Psoas muscle (tissue), 8 donors: Measurements from ENCODE around the gene SLC23A2. TPM values are rescaled to one million over a fixed set of nuclear protein-coding genes. Genes with fewer than 3 reads are reported as not detected.

Experiments used
- ATAC-seq, 4 donors: fragments of 200-7000 bp; cut with Tn5 transposase; one replicate each; pipeline ENCODE4 v1.9.1; 2020; ENCODE audit warnings: moderate library complexity in 3 of 4, mild to moderate bottlenecking in 2 of 4
- DNase-seq, 2 donors: peaks; one replicate each; pipeline ENCODE4 v3.0.0-alpha.2; 2020
- H3K27ac ChIP-seq: fragments of 200-600 bp; one replicate; pipeline ENCODE4 v1.8.0; 2022
- H3K27me3 ChIP-seq, 3 donors: fragments of 200-600 bp in 1 of 3; one replicate each; pipeline versions ENCODE4 v1.6.1 to v1.8.0; 2013 to 2022; ENCODE audit warnings: low read length in 2 of 3, mild to moderate bottlenecking in 2 of 3, moderate library complexity in 1 of 3; ENCODE audit not compliant: insufficient read depth in 3 of 3
- H3K36me3 ChIP-seq, 2 donors: fragments of 200-600 bp in 1 of 2; one replicate each; pipeline versions ENCODE4 v1.6.1 to v1.8.0; 2013 to 2022; ENCODE audit warnings: low read depth in 1 of 2, mild to moderate bottlenecking in 1 of 2, moderate library complexity in 1 of 2; ENCODE audit not compliant: insufficient read depth in 1 of 2
- H3K4me1 ChIP-seq: fragments of 200-600 bp; one replicate; pipeline ENCODE4 v1.8.0; 2022
- H3K4me3 ChIP-seq: fragments of 200-600 bp; one replicate; pipeline ENCODE4 v1.8.0; 2022; ENCODE audit warnings: mild to moderate bottlenecking
- H3K9me3 ChIP-seq: fragments of 200-600 bp; one replicate; pipeline ENCODE4 v1.8.0; 2022
- WGBS, 3 donors: extraction: QIAGEN DNeasy Blood & Tissue Kit; methylation state at CpG; one replicate each; pipeline versions ENCODE4 v1.1.6 to v1.1.7; 2013; 5-methylcytosine and 5-hydroxymethylcytosine counted together
- intact Hi-C, 2 donors: fragments of 100-400 bp; cut with DNase I; formaldehyde crosslinking; loops; one replicate each; pipeline versions ENCODE4 v1.11.0 to v1.14.2; 2022
- polyA plus RNA-seq, 3 donors: library from polyadenylated mRNA; stranded (reverse); fragments of 200-250 nt; gene quantifications; one replicate each; pipeline ENCODE4 v1.2.3, GENCODE V29; 2013
- total RNA-seq, 4 donors: library from RNA; stranded (reverse); fragmentation: NEBNext Ultra II Directional in 2 of 4; extraction: Animal tissue kit (Norgen Biotek cat#: 25700) in 2 of 4; gene quantifications; one replicate each; pipeline versions ENCODE4 v1.2.1 to v1.2.4, GENCODE V29; 2021 to 2023
- TF ChIP-seq, protein P1 (sequence below): fragments of 200-600 bp; IDR thresholded peaks from one replicate; pipeline ENCODE4 v1.8.0; 2022; ENCODE audit warnings: antibody characterized with exemption
- donor health status: healthy with polysubstance abuse.
- donor health status: DM: no; HTN: no; CAD: no; lungs with moderate emphysema.
- donor health status: Bipolar disorder and iron deficiency.
- donor health status: healthy.
- donor health status: DM: yes; HTN: yes; CAD: no.
- donor health status: DM: no; HTN: no; CAD: no.
- donor health status: DM: no; HTN: no; CAD: no.
- donor health status: DM: yes; HTN: yes; CAD: no.

Gene SLC23A2
- total and polyA plus RNA-seq, 7 donors, result 0.87 to 4.9 (median 3.4) TPM

DNA sequence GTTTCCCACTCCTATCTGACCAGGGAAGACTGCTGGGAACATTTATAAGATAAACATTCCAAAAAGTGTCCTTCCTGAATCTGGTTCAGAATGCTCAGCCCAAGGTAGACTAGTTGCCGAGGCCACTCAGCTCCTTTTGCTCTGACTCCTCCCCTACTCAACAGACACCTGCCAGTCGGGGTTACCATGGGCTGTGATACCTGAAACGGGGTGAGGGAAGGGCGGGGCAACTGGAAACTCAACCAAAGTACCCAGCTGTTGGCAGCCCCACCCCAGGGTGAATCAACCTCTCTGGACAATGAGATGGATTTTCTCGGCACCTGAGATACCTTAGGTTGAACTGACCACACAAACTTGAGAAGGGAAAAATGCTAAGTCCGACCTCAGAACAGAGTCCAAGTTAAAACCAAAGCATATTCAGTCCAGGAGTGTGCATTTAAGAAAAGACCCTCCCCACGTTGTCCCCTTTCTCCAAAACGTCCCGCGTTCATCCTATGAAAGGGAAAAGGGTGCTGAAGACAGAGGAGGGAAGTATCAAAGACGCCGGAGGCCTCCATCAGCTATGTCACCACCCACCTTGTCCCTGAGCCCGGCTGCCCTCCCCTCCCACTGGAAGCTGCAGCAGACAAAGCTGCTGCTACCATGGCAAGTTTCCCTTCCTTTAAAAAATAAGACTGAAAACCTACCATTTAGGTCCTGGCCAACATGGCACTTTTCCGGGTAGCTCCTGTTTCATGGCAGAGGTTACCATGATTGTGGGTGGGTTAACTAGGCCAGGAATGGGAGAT lies 100.1 kb downstream of the SLC23A2 start:
- no peaks in the 10 kb centered on the region for H3K4me1 ChIP-seq
- no peak for DNase-seq
- TF ChIP-seq, protein P1, sequence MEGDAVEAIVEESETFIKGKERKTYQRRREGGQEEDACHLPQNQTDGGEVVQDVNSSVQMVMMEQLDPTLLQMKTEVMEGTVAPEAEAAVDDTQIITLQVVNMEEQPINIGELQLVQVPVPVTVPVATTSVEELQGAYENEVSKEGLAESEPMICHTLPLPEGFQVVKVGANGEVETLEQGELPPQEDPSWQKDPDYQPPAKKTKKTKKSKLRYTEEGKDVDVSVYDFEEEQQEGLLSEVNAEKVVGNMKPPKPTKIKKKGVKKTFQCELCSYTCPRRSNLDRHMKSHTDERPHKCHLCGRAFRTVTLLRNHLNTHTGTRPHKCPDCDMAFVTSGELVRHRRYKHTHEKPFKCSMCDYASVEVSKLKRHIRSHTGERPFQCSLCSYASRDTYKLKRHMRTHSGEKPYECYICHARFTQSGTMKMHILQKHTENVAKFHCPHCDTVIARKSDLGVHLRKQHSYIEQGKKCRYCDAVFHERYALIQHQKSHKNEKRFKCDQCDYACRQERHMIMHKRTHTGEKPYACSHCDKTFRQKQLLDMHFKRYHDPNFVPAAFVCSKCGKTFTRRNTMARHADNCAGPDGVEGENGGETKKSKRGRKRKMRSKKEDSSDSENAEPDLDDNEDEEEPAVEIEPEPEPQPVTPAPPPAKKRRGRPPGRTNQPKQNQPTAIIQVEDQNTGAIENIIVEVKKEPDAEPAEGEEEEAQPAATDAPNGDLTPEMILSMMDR, result no peak
- H3K27ac ChIP-seq, result no peak overlapping the region
- no peaks in the 10 kb centered on the region for H3K27me3 ChIP-seq
- H3K9me3 ChIP-seq, result no peaks in the 10 kb centered on the region
- intact Hi-C loops, result no loop called here
- WGBS, 3 donors, result 87 to 89% (median 87%) methylated on average over 14 of the region's 14 CpGs
- H3K4me3 ChIP-seq, result no peak overlapping the region
- ATAC-seq, result no peak
- H3K36me3 ChIP-seq, result peaks cover 0 to 19% of the 10 kb centered on the region in 2 donors

DNA sequence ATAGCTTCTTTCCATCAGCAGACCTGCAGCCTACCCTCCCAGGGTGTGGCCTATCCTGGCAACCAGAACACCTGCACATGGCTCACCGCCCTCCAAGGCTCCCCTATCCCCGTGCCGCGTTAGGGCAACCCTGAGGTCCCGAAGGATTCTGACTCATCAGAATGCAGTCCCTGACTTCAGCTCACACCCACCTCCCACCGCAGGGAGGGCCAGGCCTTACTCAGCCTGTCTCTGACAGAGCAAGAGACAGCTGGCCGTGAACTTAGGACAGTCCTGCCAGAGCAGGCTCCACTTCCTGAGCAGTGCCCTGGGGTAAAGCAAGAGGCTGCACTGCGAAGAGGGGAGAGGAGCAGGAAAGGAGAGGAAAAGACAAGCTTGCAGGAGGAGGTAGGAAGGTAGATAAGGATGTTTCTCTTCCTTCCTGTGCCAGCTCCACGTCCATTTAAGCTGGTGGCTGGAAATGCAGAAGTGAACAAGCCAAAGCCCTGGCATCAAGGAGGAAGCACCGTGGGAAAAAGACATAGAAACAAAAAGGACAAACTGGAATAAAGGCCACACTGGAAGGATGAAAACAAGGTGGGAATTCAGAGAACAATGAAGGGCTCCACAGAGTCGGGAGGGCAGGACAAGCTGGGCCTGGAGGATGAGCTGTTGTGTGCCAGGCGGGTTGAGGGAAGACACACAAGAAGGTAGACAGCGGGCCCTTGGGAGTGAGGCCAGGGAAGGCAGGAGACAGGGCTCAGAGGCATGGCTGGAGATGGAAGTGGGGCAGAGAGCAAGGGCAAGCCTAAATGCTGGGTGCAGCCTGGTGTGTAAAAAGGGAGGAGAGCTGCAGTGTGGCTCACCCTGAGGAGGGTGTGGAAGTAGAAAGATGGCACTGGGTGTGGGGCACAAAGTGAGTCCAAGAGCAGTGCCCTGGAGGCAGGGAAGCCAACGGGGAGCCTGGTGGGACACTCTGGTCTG lies 102.7 kb downstream of the SLC23A2 start:
- 52 to 56% (median 56%) methylated on average over 14 of the region's 14 CpGs for WGBS, 3 donors
- H3K4me3 ChIP-seq, result no peak overlapping the region
- DNase-seq (peak; percentile 64 to 68), ATAC-seq (peak; percentile 30 to 68 (median 41))
- peaks cover 0 to 19% of the 10 kb centered on the region in 2 donors for H3K36me3 ChIP-seq
- H3K9me3 ChIP-seq, result no peaks in the 10 kb centered on the region
- H3K27me3 ChIP-seq, result no peaks in the 10 kb centered on the region
- intact Hi-C loops, result no loop called here
- H3K27ac ChIP-seq, result no peak overlapping the region
- TF ChIP-seq, protein P1, result no peak
- no peaks in the 10 kb centered on the region for H3K4me1 ChIP-seq

DNA sequence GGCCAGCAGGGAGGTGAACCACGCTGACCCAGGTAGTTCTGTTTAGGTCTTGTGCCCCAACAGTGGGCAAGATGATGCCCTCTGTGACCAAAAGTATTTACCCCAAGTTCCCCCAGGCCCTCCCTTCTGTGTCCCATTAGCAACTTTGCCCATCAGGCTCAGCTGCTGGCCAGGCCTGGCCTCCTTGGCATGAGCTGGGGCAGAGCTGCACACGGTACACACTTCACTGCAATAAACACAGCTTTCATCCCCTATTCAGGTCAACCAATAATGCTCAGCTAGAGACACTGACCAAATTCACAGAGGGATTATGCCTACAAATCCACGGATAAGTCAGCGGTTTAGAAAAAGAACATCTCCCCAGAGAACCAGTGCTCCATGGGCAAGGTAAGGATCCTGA lies 103.7 kb downstream of the SLC23A2 start:
- ATAC-seq (no peak), DNase-seq (no peak)
- Histone ChIP-seq H3K27me3 (no peaks in the 10 kb centered on the region), H3K27ac (no peak overlapping the region), H3K4me3 (no peak overlapping the region), H3K4me1 (no peaks in the 10 kb centered on the region), H3K36me3 (peaks cover 0 to 18% of the 10 kb centered on the region in 2 donors), H3K9me3 (no peaks in the 10 kb centered on the region)
- intact Hi-C loops, result no loop called here
- 71 to 87% (median 76%) methylated on average over 4 of the region's 4 CpGs for WGBS, 3 donors
- TF ChIP-seq, protein P1, result no peak

GRCh38 chr20:4896971-4897497 lies 104.3 kb downstream of the SLC23A2 start:
- no peak for DNase-seq
- 85 to 90% (median 90%) methylated on average over 9 of the region's 9 CpGs for WGBS, 3 donors

More at GRCh38 chr20:4896971-4897497, 104.3 kb downstream of the SLC23A2 start:
- intact Hi-C loops, result no loop called here
- no peak for ATAC-seq
- Histone ChIP-seq H3K4me3 (no peak overlapping the region), H3K27me3 (no peaks in the 10 kb centered on the region), H3K36me3 (peaks cover 0 to 13% of the 10 kb centered on the region in 2 donors), H3K9me3 (no peaks in the 10 kb centered on the region), H3K27ac (no peak overlapping the region), H3K4me1 (no peaks in the 10 kb centered on the region)
- TF ChIP-seq, protein P1, result no peak
